ENCODE measurements around the gene RNASE7.
A peak's percentile ranks its signal among the peaks of the same experiment; 100 is the strongest.
"Not testable (repeated sequence)": the region's sequence is repeated elsewhere in the genome, so short reads cannot be mapped to it uniquely, and the experiment has no call there.

RNASE7 gene

GRCh38 chr14:21041676-21042433 is at the start of gene RNASE7:
Gene RNASE7, plus strand, starts transcription at chr14:21042362. Its CDS starts 631 bp downstream, at chr14:21042993.
- DNase-seq (ENCODE audit: low spot score) (peak; percentile 57), FAIRE-seq (no peak)

GRCh38 chr14:20996521-20996920 is 45.6 kb upstream of the RNASE7 start:
- FAIRE-seq (peak; percentile 85), DNase-seq (ENCODE audit: low spot score) (no peak)

GRCh38 chr14:20997115-20997514 is 45.0 kb upstream of the RNASE7 start:
- no peak for FAIRE-seq

GRCh38 chr14:20997564-20997963 is 44.6 kb upstream of the RNASE7 start:
- DNase-seq (ENCODE audit: low spot score) (no peak), FAIRE-seq (peak; percentile 84)

More at GRCh38 chr14:20997115-20997514, 45.0 kb upstream of the RNASE7 start:
- DNase-seq (ENCODE audit: low spot score) = no peak

GRCh38 chr14:20998139-20998538 is 44.0 kb upstream of the RNASE7 start:
- no peak for DNase-seq (ENCODE audit: low spot score)
- FAIRE-seq = peak; percentile 83

GRCh38 chr14:20998674-20999366 is 43.3 kb upstream of the RNASE7 start, which contains the start of gene SLC39A2:
Gene SLC39A2, plus strand, starts transcription at chr14:20999293. Its CDS starts 154 bp downstream, at chr14:20999447.
- FAIRE-seq (peak; percentile 96), DNase-seq (ENCODE audit: low spot score) (no peak)

- FAIRE-seq (peak; percentile 87), DNase-seq (ENCODE audit: low spot score) (no peak)
Measured at GRCh38 chr14:20999591-20999990, 42.6 kb upstream of the RNASE7 start.

GRCh38 chr14:21001218-21001617 is 40.9 kb upstream of the RNASE7 start:
- DNase-seq (ENCODE audit: low spot score) = no peak
- FAIRE-seq = no peak

GRCh38 chr14:21003788-21004346 is 38.3 kb upstream of the RNASE7 start:
- peak; percentile 58 for FAIRE-seq
- DNase-seq (ENCODE audit: low spot score) = no peak

GRCh38 chr14:21009721-21010120 is 32.4 kb upstream of the RNASE7 start:
- not testable (repeated sequence) for FAIRE-seq

GRCh38 chr14:21011136-21011535 is 31.0 kb upstream of the RNASE7 start:
- FAIRE-seq = no peak
- no peak for DNase-seq (ENCODE audit: low spot score)

More at GRCh38 chr14:21009721-21010120, 32.4 kb upstream of the RNASE7 start:
- not testable (repeated sequence) for DNase-seq (ENCODE audit: low spot score)

GRCh38 chr14:21014761-21015190 is 27.4 kb upstream of the RNASE7 start:
- DNase-seq (ENCODE audit: low spot score) (peak; percentile 82), FAIRE-seq (peak; percentile 88)

- DNase-seq (ENCODE audit: low spot score) (no peak), FAIRE-seq (no peak)
Measured at GRCh38 chr14:21015312-21015711, 26.9 kb upstream of the RNASE7 start.

- FAIRE-seq = no peak
- DNase-seq (ENCODE audit: low spot score) = no peak
Measured at GRCh38 chr14:21016413-21017190, 25.6 kb upstream of the RNASE7 start.

- DNase-seq (ENCODE audit: low spot score) = no peak
- FAIRE-seq = no peak
Measured at GRCh38 chr14:21017528-21018245, 24.5 kb upstream of the RNASE7 start.

GRCh38 chr14:21018286-21018685 is 23.9 kb upstream of the RNASE7 start:
- DNase-seq (ENCODE audit: low spot score) (no peak), FAIRE-seq (no peak)

GRCh38 chr14:21018781-21019180 is 23.4 kb upstream of the RNASE7 start:
- no peak for DNase-seq (ENCODE audit: low spot score)
- no peak for FAIRE-seq

GRCh38 chr14:21019366-21019765 is 22.8 kb upstream of the RNASE7 start:
- FAIRE-seq (peak; percentile 72), DNase-seq (ENCODE audit: low spot score) (no peak)

GRCh38 chr14:21020977-21021545 is 21.1 kb upstream of the RNASE7 start:
- FAIRE-seq = no peak
- DNase-seq (ENCODE audit: low spot score) = no peak

GRCh38 chr14:21022686-21023085 is 19.5 kb upstream of the RNASE7 start:
- FAIRE-seq (no peak), DNase-seq (ENCODE audit: low spot score) (no peak)

Measured in urothelium cell line (cell line).